Ovary (tissue), 3 donors: ENCODE measurements around the gene ACYP2.

Experiments used
- CTCF ChIP-seq, 3 donors: fragments of 450-650 bp in 2 of 3; fragments of 200-600 bp in 1 of 3; IDR thresholded peaks; one replicate each; pipeline versions ENCODE4 v1.5.1 to v1.8.0; 2016 to 2022; ENCODE audit warnings: antibody characterized with exemption in 3 of 3, mild to moderate bottlenecking in 1 of 3
- EP300 ChIP-seq: sonication (generic); formaldehyde crosslinking; IDR thresholded peaks from one replicate; pipeline ENCODE4 v1.6.1; 2017; ENCODE audit warnings: antibody characterized with exemption
- POLR2A ChIP-seq: fragments of 450-650 bp; IDR thresholded peaks from one replicate; pipeline ENCODE4 v1.6.1; 2017; ENCODE audit warnings: antibody characterized with exemption, mild to moderate bottlenecking, moderate library complexity
- donor health status: DM: no; HTN: no; CAD: no.

DNA sequence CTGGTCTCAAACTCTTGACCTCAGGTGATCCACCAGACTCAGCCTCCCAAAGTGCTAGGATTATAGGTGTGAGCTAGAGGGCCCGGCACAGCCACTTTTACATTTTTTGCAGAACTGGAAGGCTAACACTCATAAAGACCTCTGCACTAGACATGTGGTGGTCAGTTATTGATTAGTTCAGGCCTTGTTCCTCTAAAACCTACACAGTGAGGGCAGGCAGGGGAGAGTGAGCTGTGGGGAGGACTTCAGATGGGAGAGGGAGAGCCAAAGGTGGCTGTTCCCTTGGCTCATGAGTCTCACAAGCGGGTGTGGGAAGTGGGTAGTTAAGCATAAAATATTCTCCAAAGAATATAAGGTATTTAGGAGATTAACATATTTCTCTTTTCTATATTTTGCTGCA lies 29.3 kb upstream of the ACYP2 start:
- no peak for TF ChIP-seq CTCF (IDR thresholded peaks at IDR 0.05)
- TF ChIP-seq EP300 = no peak
- no peak for TF ChIP-seq POLR2A
